Measurements from ENCODE around the gene LCE1E.

The LCE1E gene

DNA sequence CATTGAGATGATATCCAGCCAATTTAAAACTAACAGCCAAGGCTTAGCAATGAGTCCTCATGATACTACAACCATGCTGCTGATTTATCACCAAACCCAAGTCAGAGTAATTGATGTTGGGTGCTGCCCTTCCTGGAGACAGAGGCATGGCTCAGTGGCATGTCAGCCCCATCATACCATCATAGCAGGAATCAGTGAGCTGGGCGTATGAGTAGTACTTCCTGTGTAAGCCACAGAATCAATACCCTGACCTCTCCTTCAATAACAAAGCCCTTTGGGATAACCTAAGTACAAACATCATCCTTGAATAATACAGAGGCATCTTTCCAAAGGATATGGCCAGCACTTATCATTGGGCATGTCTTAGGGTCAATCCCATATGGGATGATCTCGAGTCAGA lies 3.0 kb upstream of the LCE1E start:
- no peak for DNase-seq

GRCh38 chr1:152795686-152796085 lies 9.6 kb downstream of the LCE1E start:
- DNase-seq, result no peak

GRCh38 chr1:152796421-152796820 lies 10.4 kb downstream of the LCE1E start, which contains the start of gene LCE1D:
LCE1D (plus strand) TSS chr1:152796721; CDS start chr1:152797795, 1,074 bp downstream.
- DNase-seq, result no peak

GRCh38 chr1:152801333-152801732 lies 15.3 kb downstream of the LCE1E start:
- DNase-seq, result no peak

DNA sequence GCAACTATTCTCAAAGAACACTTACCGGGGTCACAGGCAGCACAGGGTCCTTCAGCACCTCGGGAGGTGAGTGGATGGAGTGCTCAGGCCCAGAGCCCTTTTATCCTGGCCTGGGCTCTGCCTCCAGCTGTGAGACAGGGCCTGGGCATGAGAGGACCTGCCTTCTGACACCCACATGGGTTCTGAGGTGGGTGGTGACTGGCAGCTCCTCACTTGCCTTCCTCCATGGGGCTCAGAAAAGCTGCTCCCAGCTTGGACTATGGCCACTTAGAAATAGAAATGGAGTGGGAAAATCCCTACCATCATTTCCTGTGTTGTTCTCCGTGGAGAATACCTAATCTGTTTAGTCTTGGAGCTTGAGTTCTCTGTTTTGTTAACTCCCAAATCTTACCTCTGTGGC lies 20.5 kb downstream of the LCE1E start, which contains the start of gene LCE1C:
TSS of gene LCE1C (minus strand) at position 76 of the 400 bp plus-strand sequence. CDS start 1,173 bp downstream, outside the sequence.
- DNase-seq, result no peak

GRCh38 chr1:152811050-152811449 lies 25.0 kb downstream of the LCE1E start:
- DNase-seq, result no peak

DNA sequence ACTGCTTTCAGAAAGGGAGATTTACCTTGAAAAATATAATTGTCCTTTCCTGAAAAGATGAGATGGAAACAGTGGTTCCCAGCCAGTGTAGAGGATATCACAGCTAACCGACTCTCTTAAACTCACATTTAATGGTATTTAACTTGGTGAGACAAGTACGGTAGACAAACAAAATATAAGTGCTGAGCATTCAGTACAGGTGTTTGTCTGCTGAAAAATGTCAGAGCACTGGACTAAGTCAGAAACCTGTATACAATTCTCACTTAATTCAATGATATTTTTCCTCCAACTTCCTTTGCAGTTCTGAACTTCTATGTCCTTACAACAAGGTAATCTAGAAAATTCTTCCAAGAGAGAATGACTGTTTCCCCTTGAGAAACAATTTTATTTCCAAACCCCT lies 25.6 kb downstream of the LCE1E start, which contains the start of gene LCE1B:
TSS of gene LCE1B (plus strand) at position 301 of the 400 bp plus-strand sequence. CDS start 476 bp downstream, outside the sequence.
- no peak for DNase-seq

DNA sequence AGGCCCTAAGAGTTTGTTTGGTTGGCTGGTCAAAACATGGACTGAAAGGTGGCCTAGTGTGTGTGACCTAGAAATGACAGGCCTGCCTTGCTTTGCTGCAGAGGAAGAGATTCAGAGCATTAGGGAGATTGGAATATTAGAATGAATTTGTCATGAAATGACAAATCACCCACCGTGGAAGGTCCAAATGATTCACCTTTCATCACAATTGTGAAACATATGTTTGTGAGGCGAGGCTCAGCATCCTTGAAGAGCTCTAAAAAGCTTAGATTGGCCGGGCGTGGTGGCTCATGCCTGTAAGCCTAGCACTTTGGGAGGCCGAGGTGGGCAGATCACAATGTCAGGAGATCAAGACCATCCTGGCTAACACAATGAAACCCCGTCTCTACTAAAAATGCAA lies 31.3 kb downstream of the LCE1E start:
- no peak for DNase-seq

DNA sequence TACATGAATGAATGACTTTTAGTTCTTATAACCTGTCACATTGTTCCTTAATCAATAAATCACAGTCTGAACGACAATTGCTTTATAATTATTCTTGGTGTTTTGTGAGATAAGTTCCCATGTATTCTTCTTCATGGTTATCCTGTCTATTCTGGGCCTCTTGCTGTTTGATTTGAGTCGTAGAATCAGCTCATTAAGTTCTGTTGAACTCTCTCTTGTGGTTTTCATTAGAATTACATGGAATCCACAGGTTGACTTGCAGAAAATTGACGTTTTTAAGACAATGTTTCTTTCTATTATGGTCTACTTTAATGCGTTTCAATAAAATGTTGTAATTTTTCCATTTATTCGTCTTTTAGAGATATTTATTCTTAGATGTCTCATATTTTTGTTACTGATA lies 37.2 kb downstream of the LCE1E start:
- no peak for DNase-seq

DNA sequence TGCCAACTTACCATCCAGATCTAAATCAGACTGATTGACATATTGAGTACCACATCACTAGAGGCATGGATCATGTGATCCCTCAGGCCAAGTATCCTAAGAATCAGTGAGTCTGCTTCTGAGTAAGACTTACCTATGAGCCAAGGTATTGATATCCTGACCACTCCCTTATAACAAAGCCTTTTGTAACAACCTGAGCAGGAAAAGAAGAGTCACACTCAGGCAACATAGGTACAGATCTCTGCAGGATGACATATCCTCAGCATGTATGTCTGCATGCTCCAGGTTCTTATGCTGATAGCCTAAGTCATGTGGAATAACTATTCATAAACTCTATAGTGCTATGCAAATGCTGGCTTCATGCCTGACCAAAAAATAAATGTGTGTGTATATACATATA lies 38.9 kb downstream of the LCE1E start:
- no peak for DNase-seq

DNA sequence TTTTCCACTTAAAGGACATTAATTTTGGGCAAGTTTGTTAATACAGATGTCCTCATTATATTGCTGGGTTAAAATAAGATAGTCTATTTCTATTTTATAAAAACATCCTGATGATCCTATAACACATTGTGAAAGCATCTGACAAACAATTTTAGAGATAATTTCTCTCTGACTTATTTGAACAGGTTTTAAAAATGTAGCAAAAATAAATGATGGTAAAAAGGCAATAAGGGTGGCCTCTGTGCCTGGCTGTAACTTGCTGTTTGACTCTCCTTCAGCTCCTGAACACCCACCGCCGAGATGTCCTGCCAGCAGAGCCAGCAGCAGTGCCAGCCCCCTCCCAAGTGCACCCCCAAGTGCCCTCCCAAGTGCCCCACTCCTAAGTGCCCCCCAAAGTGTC lies 41.1 kb downstream of the LCE1E start, which contains the start of gene LCE1A:
TSS of gene LCE1A (plus strand) at position 301 of the 400 bp plus-strand sequence. CDS start at position 301, 0 bp downstream.
- DNase-seq, result no peak

DNA sequence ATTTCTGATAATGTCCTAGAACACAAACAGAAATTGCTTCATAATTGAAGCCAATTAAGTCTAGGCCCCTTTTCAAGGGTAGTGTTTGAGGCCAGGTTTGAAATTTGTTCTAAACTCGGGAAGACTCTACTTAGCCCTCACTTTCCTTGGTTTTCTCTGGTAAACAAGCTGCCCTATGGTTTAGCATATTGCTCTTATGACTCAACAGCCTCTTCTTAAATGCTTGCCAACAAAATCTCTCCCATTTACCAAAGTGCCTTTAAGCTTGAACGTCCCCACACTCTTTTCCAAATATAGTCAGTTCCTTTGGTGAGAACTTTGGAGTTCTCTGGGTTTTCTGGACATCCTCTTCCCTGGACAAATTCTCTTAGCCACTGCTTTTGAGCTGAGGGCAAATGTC lies 50.8 kb downstream of the LCE1E start:
- DNase-seq, result no peak

Data from SW 1271 (cell line).